Measurements from ENCODE around the gene RASSF1.

- TF ChIP-seq CTCF (IDR thresholded peaks at IDR 0.05), result no peak
- no peak for TF ChIP-seq POLR2A (IDR thresholded peaks at IDR 0.05)
- no peak for TF ChIP-seq POLR2AphosphoS5 (IDR thresholded peaks at IDR 0.05)
- TF ChIP-seq EP300 (IDR thresholded peaks at IDR 0.05), result no peak
Observed at GRCh38 chr3:50353245-50354004, 12.8 kb upstream of the RASSF1 start.

All from suprapubic skin (tissue), 4 donors.